Measurements from ENCODE around the gene C6orf141.

Gene C6orf141

DNA sequence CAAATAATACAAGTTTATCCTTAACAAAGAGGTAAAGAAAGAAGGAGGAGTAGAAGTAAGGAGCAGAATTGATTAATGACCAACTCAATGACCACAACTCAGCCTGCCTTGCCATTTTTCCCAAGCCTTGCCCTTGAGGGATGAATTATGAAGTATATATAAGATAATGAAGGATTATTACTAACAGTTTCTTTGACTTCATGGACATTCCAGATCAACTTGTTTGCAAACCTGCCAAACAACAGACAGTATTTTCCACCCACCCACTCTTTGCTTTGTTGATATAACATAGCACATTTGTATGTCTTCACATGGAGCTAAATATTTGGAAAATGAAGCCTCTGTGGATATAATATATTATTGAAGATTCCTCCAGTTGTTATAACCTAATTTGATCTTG, 9.9 kb upstream of the C6orf141 start:
- no peak for DNase-seq

DNA sequence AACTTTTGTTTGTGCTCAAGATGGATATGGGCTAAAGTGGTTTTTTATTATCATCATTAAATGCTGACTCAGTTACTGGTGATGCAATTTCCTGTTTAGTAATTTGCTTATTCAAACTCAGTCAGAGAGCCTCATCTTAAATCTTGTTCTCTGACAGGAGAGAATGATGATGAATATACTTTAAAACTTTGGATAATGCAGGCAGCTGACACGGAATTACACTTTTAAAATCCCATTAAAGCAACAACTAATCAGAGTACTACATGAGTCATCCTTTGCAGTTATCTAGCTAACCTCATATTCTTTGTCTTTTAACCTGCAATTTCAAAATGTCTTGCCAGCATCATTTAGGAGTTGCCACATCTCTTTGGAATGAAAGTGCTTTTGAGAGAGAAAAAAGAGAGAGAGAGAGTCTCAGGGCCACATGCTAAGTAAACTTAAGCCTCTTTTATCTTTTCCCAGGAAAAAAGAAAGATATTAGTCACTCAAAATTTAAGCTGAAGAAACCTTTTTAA, 9.2 kb upstream of the C6orf141 start:
- no peak for DNase-seq

- no peak for DNase-seq
Measured at GRCh38 chr6:49541936-49542335, 8.5 kb upstream of the C6orf141 start.

DNA sequence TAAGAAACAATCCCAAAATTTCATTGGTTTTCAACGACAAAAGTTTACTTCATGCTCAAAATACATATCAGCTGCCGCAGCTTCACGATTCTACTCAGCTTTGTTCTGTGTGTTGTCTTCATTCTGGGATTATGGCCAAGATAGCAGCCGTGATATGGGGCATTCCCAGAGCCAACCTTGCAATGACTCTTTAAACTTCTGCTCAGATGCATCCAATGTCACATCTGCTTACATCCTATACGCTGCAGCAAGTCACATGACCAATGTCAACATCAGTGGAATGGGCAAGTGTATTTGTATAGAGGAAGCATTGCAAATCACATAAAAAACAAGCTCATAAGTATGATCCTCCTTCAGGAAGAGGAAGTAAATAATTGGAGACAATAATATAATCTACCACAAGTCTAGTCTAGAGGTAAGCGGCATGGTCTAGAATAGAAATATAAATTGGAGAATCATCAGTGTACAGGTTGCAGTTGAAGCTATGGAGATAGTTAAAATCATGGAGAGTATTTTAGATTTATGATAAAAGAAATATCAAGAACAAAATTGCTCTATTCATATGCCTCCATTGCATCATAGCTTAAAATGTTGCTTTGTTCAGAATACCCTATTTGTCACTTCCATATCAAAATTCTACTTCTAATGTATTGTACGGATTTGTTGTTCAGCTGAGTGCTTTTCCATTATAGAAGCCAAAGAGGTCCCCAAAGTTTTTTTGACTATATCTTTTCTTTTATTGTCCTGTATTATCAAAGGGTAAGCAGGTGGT, 7.2 kb upstream of the C6orf141 start:
- DNase-seq: no peak

DNA sequence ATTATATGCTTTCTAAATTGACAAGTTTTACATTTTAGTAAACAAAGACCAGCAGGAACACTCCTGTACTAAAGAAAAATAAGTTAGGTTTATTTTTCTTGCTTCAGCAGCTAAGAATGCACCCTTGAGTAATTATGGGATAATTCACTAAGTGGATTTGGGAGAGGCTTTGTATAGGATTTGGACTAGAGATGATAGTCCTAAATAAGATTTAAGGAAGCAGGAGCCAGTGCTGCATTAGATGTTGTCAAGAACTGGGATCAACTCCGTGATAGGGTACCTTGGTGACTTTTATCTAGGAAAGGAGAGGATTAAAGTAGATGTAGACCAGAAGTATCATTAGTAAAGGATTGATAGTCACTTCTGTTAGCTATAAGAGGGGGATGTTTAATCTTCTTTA, 4.1 kb upstream of the C6orf141 start:
- DNase-seq: no peak

DNA sequence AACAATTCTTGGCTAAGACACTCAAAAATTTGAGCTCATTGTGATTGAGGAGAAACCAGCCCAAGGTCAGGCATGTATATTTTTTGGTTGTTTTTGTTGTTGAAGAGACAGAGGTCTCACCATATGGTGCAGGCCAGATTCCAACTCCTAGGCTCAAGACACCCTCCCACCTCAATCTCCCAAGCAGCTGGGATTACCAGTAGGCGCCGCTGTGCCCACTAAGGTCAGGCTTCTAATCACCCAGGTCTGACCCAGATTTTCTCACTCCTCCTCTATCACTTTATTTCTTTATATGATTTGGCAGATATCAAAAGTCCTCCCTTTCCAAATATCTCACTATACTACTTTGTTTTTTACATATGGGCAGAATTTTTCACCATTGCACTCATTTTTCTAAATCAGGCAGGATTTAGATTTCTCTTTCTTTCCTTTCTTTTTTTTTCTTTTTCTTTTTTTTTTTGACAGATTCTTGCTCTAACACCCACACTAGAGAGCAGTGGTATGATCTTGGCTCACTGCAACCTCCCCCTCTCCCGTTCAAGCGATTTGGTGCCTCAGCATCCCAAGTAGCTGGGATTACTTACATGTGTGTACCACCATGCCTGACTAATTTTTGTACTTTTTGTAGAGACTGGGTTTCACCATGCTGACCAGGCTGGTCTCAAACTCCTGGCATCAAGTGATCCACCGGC, 1.7 kb upstream of the C6orf141 start:
- DNase-seq: no peak

- DNase-seq: no peak
Measured at GRCh38 chr6:49549691-49550491, 577 bp upstream of the C6orf141 start.

- DNase-seq: no peak
Measured at GRCh38 chr6:49551078-49551865, 804 bp downstream of the C6orf141 start.

DNA sequence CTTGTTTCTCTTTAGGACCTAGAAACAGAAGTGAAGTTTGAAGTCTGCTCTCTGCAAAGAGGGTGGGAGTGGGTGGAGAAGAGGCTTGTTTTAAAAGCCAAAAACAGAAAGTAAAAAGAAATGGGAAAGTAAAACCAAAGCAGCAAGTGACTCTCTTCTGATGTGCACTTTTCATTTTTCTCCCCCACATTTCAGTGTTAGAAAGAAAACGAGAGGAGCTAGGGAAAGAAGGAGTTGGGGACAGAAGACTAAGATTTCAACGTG, 1.3 kb downstream of the C6orf141 start:
- DNase-seq: no peak

- DNase-seq: no peak
Measured at GRCh38 chr6:49552596-49552995, 2.1 kb downstream of the C6orf141 start.

- no peak for DNase-seq
Measured at GRCh38 chr6:49553384-49553783, 2.9 kb downstream of the C6orf141 start.

DNA sequence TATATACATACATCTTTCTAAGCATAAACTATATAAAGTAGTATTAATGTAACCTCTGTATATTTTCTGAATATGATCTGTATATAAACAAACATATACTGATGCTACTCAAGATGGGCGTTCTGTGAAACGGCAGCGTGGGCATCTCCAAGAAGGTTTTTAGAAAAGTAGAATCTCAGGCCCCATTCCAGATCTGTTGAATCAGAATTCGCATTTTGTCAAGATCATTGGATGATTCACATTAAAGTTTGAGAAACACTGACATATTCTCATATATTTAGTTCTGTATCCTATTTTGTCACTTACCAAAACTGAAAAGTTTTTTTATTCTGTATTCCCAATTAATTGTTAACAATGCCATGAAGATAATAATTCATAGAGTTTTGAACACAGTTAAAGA, 5.5 kb downstream of the C6orf141 start:
- no peak for DNase-seq

DNA sequence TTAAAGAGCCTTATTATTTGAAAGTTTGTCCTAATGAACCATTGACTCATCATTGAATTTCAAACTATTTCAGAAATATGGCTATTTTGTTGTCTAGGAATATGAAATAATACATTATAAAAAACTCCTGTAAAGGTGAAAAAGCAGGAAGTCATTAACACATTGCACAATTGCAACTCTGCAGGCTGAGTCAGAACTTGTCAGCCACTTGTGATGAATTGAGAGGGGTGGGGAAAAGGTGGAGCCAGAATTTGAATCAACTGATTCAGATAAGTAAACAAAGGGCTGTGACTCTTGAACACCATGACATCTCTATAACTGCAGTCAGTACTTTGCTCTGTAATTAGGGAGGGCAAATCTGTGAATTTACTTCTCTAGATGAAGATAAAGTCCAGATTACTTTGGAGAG, 6.0 kb downstream of the C6orf141 start:
- DNase-seq: no peak

DNA sequence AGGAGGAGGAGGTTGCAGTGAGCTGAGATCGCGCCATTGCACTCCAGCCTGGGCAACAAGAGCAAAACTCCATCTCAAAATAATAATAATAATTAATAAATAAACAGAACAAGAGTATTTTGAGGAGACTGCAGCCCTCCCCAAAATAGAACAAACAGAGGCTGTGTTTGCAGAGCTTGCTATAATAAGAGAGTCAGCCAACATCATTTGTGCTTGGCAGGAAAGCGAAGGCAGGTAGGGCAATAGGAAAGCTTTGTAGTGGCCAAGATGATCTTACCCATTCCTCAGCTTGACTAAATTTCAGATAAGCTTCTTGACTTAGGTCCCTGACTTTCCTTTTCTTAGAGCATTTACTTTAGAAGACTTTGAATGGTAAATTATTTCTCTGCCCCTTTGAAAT, 6.7 kb downstream of the C6orf141 start:
- DNase-seq: no peak

DNA sequence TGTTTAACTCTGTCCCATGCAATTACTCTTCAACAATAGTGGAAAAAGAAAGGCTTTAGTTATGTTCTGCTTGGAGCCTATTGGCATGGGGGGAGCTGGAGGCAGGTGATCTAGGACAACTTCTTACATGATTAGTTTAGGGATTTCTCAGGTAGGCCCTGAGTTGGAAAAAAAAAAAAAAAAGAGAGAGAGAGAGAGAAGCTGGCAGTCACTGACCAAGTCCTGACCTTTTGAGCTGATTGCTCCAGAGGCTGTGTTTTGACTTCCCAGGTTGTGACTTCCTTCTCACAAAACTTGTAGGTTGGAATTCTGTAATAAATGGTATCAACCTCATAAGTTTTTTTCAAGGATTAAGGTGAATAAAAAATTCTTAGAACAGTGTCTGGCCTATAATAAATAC, 7.8 kb downstream of the C6orf141 start:
- no peak for DNase-seq

GRCh38 chr6:49563006-49563886, 12.8 kb downstream of the C6orf141 start:
- DNase-seq: no peak

DNA sequence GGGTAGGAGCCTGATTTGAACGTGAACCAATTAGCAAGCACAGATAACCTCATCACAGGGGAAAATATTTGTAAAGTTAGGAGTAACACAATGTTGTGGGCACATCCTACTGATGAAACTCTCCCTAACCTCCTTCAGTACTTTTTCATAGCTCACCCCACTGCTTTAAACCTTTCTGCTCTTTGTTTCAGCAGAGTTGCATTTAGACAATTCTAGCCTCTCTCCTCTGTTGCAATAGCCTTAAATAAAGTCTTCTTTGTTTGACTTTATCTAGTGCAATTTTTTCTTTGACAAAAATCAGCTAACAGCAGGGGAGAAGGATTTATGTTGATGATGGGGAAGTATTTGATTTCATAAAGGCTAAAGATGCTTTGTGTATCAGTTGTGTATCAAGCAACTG, 14.1 kb downstream of the C6orf141 start:
- no peak for DNase-seq

- DNase-seq: no peak
Measured at GRCh38 chr6:49565261-49565660, 14.8 kb downstream of the C6orf141 start.

GRCh38 chr6:49565855-49566254, 15.4 kb downstream of the C6orf141 start:
- no peak for DNase-seq

DNA sequence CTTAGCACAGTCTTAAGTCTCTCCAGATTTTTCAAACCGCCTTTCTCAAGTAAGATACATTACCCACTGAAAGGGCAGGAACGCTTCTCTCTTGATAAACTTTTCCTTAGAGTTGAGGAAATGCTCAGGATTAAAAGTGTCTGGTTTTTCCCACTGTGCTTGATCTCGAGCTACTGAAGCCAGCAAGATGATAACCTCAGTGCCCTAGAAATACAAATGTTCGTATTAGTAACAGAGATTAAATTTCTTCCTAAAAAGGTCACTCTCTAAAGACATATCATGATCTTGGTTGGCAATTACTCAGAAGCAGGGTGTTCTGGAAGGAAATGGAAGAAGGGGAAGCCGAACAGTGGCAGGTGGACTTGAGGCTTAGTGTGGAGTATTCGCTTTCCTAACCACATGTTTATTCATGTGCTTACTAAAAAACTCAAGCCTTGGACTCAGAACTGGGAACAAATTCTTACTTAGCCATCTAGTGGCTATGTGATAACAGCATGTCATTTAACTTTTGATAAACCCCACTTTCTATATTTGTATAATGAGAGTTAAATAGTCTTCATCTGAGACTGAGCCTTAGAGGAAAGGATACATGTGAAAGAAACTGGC, 20.1 kb downstream of the C6orf141 start:
- no peak for DNase-seq

GRCh38 chr6:49576618-49577017, 26.1 kb downstream of the C6orf141 start:
- DNase-seq: no peak

DNA sequence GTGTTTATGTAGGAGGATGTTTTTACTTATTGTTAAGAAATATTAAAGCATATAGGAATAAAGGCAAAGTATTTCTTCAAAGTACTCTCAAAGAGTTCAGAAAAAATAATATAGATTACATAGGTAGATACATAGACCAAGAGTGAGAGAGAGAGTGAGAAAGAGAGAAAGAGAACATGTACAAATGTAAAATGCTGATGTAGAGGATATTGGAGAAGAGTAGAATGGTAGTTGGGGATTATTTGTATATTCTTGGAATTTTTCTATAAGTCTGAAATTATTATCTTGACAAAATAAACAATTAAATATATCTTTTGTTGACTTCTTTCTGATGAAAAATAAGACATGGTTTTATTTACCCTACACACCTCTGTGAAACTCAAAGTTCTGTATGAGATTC, 29.2 kb downstream of the C6orf141 start:
- DNase-seq: no peak

Measured in DMS79 (cell line).